ENCODE data around the gene C3orf20.

C3orf20 gene

DNA sequence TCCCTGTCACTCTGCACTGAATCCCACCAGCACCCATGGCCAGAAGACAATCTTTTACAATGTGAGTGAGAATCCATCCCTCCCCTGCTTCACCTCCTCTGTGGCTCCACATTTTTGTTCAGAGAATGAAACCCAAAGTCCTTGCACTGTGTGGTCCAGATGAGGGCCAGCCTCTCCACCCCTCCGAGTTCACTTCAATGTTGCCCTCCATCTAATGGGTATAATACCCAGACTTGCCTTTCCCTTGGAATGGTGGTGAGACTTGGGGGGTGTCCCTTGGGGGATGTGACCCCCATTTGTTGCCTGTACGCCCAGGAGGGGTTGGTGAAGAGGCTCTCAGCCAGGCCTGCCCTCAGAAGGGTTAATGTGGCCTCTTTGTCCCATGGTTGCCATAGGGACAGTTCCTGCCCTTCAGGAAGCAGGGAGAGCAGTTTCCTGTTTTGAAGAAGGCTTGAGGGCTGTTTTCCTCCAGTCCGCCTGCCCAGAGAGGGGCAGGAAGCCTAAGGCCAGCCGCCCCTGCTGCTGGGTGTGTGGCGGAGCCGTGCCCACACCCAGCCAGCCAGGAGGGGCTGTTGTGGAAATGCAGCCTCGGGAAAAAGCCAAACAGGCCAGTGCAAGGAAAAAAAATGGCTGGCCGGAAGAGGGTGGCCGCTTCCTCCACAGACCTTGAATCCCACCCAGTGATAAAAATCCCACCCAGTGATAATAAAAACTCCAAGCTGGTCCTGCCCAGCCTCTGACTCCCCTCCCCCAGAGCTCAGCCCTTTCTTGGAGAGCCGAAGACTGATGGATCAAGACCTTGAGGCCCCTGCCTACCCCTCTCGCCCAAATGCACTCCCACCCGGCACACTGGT lies 129.3 kb downstream of the C3orf20 start:
- no peak overlapping the region for H3K4me3 ChIP-seq (ENCODE audit: low read depth, low read length)
- in situ Hi-C loops (cut with HindIII; ENCODE audit: low sequenced_read_pairs): no loop called here

DNA sequence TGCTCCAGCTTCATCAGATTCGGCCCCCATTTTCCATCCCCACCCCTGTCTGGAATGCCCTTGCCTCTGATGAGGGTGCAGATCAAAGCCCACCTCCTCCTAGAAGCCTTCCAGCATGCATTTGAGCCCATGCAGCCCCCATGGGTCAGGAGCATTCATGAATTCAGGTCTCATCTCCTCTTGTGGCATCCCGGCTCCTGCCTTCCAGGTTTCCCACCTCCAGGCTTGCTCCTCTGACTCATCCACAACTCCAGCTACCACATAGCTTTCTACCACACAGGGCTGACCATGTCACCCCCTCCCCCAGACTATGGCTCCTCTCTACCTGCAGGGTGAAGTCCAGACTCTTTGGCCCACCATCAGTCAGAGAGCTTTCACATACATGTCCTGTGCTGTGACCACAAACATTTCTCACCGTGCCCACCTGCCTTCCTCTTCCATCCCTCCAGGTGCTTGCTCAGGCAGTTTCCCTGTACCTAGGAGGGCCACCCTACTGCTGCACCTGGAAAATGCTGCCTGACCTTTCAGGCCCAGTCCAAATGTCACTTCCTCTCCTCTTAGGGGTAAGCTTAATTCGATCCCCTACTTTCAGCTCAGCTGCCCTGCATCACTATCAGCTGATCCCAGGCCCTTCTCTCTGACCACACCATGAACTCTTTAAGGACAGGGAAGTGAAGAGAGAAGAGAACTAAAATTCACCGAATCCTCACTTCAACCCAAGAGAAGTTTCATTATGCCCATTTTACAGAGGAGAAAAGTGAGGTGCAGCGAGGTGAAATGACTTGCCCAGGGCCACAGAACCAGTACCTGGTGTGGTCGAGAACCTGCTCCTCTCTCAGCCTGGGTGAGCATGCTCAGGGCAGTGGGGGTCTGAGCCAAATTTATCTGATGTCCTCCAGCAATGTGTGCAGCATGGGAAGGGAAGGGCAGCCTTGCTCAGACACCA lies 130.2 kb downstream of the C3orf20 start:
- in situ Hi-C loops (cut with HindIII; ENCODE audit: low sequenced_read_pairs): no loop called here
- TF ChIP-seq, protein P1, sequence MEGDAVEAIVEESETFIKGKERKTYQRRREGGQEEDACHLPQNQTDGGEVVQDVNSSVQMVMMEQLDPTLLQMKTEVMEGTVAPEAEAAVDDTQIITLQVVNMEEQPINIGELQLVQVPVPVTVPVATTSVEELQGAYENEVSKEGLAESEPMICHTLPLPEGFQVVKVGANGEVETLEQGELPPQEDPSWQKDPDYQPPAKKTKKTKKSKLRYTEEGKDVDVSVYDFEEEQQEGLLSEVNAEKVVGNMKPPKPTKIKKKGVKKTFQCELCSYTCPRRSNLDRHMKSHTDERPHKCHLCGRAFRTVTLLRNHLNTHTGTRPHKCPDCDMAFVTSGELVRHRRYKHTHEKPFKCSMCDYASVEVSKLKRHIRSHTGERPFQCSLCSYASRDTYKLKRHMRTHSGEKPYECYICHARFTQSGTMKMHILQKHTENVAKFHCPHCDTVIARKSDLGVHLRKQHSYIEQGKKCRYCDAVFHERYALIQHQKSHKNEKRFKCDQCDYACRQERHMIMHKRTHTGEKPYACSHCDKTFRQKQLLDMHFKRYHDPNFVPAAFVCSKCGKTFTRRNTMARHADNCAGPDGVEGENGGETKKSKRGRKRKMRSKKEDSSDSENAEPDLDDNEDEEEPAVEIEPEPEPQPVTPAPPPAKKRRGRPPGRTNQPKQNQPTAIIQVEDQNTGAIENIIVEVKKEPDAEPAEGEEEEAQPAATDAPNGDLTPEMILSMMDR (IDR thresholded peaks at IDR 0.05; ENCODE audit: low read depth, low read length): no peak
- no peak overlapping the region for H3K4me3 ChIP-seq (ENCODE audit: low read depth, low read length)
- no peak for DNase-seq (ENCODE audit: low read depth, low spot score)

More for the DNA sequence above, 129.3 kb downstream of the C3orf20 start:
- TF ChIP-seq, protein P1 (IDR thresholded peaks at IDR 0.05; ENCODE audit: low read depth, low read length): no peak
- no peak for DNase-seq (ENCODE audit: low read depth, low spot score)

DNA sequence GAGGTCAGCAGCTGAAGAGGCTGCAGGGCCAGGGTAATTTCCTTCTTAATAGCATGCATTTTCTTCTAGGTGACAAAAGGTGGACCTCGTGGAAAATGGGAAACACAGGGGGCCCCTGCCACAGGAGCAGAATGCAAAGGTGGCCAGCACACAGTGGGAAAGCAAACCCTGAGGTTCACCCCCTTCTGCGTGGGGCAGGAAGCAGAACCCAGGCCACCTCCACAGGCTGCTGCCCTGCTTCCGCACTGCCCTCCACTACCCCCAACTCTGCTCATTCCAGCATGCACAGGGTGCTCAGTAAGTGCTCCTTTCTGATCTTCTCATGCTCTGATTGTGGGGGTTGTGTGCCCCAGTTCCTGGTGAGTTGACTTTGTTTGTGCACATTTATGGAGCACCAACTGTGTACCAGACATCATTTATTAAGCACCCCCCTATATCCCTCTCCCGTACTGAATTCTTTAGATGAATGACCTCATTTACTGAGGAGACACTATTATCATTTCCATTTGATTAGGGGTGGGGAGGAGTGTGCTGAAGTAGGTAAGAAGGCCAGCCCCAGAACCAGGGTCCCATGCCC lies 131.1 kb downstream of the C3orf20 start:
- no peak overlapping the region for H3K4me3 ChIP-seq (ENCODE audit: low read depth, low read length)
- in situ Hi-C loops (cut with HindIII; ENCODE audit: low sequenced_read_pairs): no loop called here
- TF ChIP-seq, protein P1 (IDR thresholded peaks at IDR 0.05; ENCODE audit: low read depth, low read length): no peak
- DNase-seq (ENCODE audit: low read depth, low spot score): no peak

DNA sequence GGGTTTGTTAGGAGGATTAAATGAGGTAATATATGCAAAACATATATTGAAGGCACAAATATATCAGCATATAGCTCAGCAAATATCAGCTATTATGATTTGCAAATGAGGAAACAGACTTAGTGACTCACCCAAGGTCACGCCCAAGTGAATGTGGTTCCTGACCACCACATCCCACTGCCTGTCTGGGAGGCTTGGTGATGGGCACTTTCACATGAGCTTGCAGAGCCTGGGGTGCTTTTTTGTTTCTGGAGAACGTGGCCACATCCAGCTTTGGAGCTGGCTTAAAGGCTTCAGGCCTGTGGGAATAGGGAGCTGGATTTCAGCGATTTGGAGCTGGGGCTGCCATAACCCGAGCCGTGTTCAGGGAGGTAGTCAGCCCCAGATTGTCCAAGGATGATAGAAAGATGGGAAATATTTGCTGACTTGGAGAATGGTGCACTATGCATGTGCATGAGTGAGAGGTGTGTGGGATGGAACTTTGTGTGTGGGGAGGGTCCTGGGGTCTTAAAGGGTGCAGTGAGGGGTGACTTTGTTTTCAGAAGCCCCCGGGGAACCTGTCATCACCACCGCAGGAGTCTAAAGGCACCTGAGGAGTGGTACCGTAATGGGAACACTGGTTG lies 131.8 kb downstream of the C3orf20 start:
- TF ChIP-seq, protein P1 (IDR thresholded peaks at IDR 0.05; ENCODE audit: low read depth, low read length): no peak
- in situ Hi-C loops (cut with HindIII; ENCODE audit: low sequenced_read_pairs): no loop called here
- no peak overlapping the region for H3K4me3 ChIP-seq (ENCODE audit: low read depth, low read length)
- DNase-seq (ENCODE audit: low read depth, low spot score): no peak

DNA sequence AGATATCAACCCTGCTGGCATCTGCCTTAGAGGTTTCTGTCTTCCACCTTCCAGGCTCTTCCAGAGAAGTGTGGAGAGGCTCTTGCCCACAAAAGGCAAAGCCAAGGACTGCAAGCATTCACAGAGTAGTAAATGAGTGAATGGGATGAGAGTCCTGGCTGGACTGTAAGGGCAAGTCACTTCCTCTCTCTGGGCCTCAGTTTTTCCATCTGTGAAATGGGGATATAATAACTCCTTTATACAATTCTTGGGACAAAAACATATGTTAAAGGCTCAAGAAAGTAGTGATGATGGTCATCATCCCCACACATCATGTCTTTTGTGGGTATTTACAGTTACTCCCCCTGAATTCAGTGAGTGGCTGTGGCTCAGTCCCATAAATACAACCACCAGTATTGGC lies 133.1 kb downstream of the C3orf20 start:
- in situ Hi-C loops (cut with HindIII; ENCODE audit: low sequenced_read_pairs): no loop called here
- no peak for DNase-seq (ENCODE audit: low read depth, low spot score)
- TF ChIP-seq, protein P1 (IDR thresholded peaks at IDR 0.05; ENCODE audit: low read depth, low read length): no peak
- no peak overlapping the region for H3K4me3 ChIP-seq (ENCODE audit: low read depth, low read length)

Data from astrocyte of the spinal cord (primary cell).